Measurements from ENCODE around the gene MGAT3.
A peak's percentile ranks its signal among the peaks of the same experiment; 100 is the strongest.
"Not testable (repeated sequence)": the region's sequence is repeated elsewhere in the genome, so short reads cannot be mapped to it uniquely, and the experiment has no call there.

The MGAT3 gene

GRCh38 chr22:39494471-39495120, 37.8 kb downstream of the MGAT3 start:
- no peak for DNase-seq

GRCh38 chr22:39496131-39496838, 39.5 kb downstream of the MGAT3 start:
- DNase-seq, result peak; percentile 51

GRCh38 chr22:39497429-39497828, 40.6 kb downstream of the MGAT3 start:
- DNase-seq, result no peak

DNA sequence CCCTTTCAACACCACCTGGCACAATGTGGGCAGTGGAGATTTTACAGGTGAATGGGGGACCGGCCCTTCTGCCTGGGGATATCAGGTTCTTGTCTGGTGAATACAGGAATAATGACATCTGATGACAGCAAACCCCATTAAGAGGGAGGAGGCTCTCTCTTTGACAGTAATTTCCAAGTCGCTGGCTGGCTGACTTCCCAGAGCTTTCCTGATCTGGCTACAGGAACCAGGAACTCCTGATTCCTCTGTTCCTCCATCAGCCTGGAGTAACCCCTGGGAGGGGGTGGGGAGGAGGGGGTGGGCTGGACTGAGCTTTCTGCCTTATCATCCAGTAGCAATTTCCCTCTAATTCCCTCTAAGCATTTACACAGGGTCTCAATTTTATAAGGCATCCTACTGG, 41.6 kb downstream of the MGAT3 start:
- DNase-seq, result no peak

GRCh38 chr22:39498802-39499201, 42.0 kb downstream of the MGAT3 start:
- DNase-seq, result no peak

GRCh38 chr22:39500101-39500500, 43.3 kb downstream of the MGAT3 start:
- DNase-seq, result no peak

DNA sequence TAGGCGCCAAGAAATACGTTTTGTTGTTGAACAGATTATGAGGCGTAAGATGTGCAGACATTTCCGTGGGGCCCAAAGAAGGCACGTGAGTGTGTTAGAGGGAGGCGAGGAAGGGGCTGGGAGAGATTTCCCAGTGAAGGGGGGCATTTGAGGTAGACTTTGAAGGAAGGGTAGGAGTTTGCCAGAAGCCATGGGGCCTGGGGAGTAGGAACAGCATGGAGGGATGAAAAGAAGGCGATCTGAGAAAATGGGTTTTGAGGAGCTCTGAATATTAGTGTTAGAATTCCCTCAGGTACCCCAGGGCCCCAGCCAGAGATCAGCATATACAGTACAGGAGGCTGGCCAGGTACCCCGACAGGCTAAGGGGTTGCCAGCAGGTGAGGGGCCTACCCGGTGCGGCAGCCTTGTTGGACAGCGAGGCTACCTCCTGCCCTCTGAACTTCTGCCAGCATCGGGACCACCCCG, 44.9 kb downstream of the MGAT3 start:
- no peak for DNase-seq

DNA sequence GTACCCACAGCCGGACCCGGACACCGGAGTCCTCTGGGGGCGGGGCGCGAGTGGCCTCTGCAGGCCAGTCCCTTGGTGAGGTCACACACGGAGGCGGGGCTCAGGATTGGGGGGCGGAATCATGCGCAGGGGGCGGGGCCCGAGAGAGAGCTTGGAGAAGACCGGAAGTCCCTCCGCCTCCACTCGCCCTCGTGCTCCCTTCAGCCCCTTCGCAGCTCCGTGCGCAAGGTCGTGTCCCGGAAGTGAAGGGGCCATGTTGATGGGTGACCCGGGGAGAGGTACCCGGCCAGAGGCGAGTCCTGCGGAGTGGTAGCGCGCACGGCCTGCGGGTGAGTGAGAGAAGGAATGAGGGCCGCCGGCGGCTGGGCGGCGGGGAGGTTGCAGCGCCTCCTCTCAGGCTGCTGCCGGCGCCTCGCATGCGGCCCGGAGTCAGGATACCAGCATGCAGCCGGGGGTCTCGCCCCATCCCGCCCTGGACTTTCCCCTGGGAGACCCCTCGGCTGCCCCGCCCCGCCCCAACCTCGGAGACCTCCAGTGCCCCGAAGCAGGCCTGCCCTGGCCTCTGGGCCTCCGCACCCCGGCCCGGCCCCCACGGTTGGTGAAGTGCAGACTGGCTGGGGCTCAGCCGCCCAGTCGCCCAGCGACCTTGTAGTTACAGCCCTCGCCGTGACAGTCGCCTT, 45.4 kb downstream of the MGAT3 start, which contains the start of gene MIEF1:
Gene MIEF1, plus strand, starts transcription at position 182 of the 680 bp plus-strand sequence. CDS start 9,005 bp downstream, outside the sequence.
- peak; percentile 91 for DNase-seq

GRCh38 chr22:39502789-39503409, 46.1 kb downstream of the MGAT3 start:
- no peak for DNase-seq

DNA sequence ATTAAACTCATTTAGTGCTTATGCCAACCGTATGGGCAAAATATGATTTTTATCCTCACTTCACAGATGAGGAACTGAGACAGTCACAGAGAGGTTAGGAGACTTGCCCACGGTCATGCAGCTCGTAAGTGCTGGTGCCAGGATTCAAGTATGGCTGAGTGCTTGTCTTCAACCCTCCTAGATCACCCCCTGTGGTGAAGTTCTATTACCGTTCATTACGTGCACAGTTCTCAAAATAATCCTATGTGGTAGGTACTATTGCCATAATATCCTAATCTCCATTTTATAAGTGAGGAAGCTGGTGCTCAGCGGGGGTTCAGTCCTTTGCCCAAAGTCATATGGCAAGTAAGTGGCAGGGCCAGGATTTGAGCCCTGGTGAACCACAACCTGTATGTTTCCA, 46.8 kb downstream of the MGAT3 start:
- no peak for DNase-seq

DNA sequence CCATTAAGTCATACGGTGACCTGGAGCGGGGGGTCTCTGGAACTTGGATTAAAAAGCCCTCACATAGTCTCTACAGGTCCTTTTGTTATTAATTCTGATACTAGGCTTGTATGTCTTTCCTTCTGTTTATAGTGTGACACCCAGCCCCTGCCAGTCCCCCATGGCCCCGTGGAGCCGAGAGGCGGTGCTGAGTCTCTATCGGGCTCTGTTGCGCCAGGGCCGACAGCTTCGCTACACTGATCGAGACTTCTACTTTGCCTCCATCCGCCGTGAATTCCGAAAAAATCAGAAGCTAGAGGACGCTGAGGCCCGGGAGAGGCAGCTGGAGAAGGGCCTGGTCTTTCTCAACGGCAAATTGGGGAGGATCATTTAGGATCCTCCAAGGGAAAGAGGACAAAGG, 47.3 kb downstream of the MGAT3 start:
- DNase-seq, result no peak

GRCh38 chr22:39507021-39507420, 50.2 kb downstream of the MGAT3 start:
- DNase-seq, result not testable (repeated sequence)

- no peak for DNase-seq
Measured at GRCh38 chr22:39508393-39508792, 51.6 kb downstream of the MGAT3 start.

DNA sequence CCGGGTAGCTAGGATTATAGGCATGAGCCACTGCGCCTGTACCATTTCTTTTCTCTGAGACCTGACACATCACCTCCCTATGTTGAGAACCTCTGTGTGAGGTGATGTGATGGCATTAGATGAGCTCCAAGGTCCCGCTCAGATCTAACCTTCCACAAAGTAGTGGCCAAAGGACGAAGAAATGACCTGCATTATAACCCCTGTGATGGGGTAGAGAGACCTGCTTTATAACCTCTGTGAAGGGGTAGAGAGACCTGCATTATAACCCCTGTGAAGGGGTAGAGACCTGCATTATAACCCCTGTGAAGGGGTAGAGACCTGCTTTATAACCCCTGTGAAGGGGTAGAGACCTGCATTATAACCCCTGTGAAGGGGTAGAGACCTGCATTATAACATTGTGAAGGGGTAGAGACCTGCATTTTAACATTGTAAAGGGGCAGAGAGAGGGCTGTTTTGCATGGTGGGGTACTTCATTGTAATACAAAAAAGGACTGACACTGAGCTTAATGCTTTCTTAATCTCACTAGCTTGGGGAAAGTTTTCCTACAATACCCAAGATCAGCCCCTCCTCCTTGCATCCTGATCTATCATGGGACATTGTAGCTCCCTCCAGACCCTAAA, 53.8 kb downstream of the MGAT3 start:
- no peak for DNase-seq

GRCh38 chr22:39511226-39511625, 54.4 kb downstream of the MGAT3 start:
- DNase-seq, result no peak

DNA sequence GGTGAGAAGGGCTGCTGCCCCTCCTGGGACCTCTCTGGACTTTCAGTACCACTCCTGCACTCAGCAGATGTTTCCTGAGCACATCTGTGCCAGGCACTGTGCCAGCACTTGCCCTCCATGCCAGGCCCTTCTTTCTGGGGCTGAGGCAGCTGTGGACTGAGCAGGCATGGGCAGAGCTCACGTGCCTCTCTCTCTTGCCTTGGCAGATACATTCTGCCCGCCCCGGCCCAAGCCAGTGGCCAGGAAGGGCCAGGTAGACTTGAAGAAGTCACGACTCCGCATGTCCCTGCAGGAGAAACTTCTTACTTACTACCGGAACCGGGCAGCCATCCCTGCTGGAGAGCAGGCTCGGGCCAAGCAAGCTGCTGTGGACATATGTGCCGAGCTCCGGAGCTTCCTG, 55.2 kb downstream of the MGAT3 start:
- DNase-seq, result no peak

- no peak for DNase-seq
Measured at GRCh38 chr22:39513791-39514190, 57.0 kb downstream of the MGAT3 start.

DNA sequence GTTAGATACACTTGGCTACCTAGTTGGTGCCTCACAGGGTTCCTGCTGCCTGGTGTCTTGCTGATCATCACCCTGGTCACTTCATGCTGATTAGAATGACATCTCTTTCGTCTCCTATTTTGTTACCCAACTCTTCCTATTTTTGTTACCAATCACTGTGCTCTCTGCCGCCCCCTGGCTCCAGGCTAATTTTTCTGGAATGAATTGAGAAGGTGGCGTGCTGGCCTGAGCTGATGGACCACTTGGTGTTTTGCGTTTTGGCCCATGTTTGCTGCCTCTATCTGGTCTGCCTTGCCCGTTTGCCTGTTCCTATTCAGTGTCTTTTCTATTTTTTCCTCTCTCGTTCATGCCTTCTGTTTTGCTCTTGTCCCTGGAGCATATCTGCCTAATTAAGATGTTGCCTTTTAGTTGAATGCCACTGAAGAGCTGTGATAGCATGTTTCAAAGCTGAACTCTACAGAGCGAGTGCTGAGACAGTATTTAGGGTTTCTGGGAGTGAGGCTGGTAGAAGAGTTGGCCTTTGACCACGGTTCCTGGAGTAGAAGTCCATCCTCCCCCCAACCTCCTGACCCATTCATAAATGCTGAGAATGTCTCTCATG, 57.7 kb downstream of the MGAT3 start:
- DNase-seq, result peak; percentile 44

DNA sequence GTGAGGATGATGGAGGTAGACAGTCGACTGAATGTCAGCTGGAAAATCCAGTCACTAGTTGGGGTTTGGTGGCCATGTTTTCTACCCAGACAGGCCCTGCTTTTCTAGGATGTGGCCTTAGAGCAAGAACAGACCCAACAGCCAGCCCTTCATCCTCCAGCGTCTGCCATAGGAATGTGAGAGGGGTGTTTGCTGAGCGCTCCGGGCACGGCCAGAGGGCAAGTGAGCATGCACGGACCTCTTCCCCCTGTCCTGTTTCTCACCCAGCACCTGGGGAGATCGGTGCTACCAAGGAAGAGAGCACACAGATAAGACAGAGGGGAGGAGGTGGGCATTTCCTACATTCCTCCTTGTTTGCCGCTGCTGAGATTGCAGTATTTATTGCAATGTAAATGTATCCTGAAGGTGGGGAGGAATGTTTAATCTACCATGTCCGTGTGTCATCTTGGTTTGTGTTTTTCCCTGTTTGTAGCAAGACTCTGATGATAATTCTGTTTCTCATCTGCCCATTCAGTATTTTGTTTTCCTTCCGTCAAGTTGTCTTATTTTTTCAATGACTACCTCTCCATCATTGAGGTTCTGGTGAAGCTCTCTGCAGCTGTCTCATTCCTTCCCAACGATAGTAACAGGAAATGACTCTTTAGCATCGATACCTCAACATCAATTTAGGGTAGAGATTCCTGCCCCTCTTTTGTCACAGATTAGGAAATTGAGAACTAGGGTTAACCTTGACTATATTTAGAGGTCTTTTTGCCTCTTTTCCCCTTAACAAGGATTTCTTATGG, 58.6 kb downstream of the MGAT3 start:
- DNase-seq, result no peak

GRCh38 chr22:39517470-39517869, 60.7 kb downstream of the MGAT3 start:
- no peak for DNase-seq

DNA sequence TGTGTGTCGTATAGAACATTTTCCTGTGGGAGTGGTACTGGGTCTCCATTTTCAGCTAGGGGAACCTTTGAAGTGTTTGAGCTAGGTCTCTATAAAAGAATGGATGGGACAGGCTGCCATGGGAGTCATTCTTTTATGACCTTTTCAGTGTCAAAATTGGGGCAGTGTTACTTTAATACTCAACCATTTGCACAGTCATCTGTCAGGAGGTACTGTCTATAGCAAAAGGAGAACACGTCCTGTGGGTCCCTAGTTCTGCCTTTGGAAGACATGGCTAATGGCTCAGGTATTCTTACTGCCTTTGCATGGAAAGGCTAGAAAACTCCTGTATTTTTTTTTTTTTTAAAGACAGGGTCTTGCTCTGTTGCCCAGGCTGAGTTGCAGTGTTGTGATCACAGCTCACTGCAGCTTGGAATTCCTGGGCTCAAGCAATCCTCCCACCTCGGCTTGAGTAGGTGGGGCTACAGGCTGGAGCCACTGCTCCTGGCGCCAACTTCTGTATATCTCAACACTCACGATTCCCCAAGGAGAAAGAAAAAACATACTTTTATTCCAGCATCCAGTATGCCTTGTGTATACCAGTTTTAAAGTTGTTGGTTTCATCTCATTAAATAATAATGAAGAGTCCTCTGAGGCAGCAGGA, 61.5 kb downstream of the MGAT3 start:
- no peak for DNase-seq

Measured in CD4-positive, alpha-beta T cell treated with Interleukin-4 for 4 hours (primary cell).